Measurements from ENCODE around the gene SLC26A11. TPM values are rescaled to one million over a fixed set of nuclear protein-coding genes. Genes with fewer than 3 reads are reported as not detected.
"Not testable (repeated sequence)": the region's sequence is repeated elsewhere in the genome, so short reads cannot be mapped to it uniquely, and the experiment has no call there.

SLC26A11 gene
- total RNA-seq, 4 donors from 2014 or later: 11.3 to 13.8 (median 12.7) TPM

GRCh38 chr17:80198144-80198661 lies 22.0 kb upstream of the SLC26A11 start:
- no peaks in the 10 kb centered on the region for H3K4me1 ChIP-seq
- no peak for DNase-seq (ENCODE audit: extremely low spot score)
- no peak overlapping the region for H3K27ac ChIP-seq (replicated peaks in 1 of 4)
- H3K36me3 ChIP-seq: no peaks in the 10 kb centered on the region
- TF ChIP-seq POLR2A (IDR thresholded peaks at IDR 0.05; ENCODE audit: low read depth) (no peak), POLR2AphosphoS5 (IDR thresholded peaks at IDR 0.05) (no peak)
- TF ChIP-seq, protein P1, sequence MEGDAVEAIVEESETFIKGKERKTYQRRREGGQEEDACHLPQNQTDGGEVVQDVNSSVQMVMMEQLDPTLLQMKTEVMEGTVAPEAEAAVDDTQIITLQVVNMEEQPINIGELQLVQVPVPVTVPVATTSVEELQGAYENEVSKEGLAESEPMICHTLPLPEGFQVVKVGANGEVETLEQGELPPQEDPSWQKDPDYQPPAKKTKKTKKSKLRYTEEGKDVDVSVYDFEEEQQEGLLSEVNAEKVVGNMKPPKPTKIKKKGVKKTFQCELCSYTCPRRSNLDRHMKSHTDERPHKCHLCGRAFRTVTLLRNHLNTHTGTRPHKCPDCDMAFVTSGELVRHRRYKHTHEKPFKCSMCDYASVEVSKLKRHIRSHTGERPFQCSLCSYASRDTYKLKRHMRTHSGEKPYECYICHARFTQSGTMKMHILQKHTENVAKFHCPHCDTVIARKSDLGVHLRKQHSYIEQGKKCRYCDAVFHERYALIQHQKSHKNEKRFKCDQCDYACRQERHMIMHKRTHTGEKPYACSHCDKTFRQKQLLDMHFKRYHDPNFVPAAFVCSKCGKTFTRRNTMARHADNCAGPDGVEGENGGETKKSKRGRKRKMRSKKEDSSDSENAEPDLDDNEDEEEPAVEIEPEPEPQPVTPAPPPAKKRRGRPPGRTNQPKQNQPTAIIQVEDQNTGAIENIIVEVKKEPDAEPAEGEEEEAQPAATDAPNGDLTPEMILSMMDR (IDR thresholded peaks at IDR 0.05): no peak
- H3K4me3 ChIP-seq: no peak overlapping the region
- WGBS: 70% methylated on average over 24 of the region's 27 CpGs
- peaks cover 0 to 50% (median 2%) of the 10 kb centered on the region in 4 donors for H3K27me3 ChIP-seq
- intact Hi-C loops (cut with DNase I): no loop called here
- no peaks in the 10 kb centered on the region for H3K9me3 ChIP-seq

DNA sequence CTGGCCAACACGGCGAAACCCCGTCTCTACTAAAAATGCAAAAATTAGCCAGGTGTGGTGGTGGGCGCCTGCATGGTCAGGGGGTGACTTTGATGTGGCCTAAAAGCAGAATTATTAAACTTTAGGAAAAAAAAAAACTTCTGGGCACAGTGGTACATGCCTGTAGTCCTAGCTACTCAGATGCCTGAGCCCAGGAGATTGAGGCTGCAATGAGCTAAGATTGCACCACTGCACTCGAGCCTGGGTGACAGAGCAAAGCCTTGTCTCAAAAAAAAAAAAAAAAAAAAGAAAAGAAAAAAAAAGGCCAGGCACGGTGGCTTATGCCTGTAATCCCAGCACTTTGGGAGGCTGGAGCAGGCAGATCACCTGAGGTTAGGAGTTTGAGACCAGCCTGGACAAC lies 20.9 kb upstream of the SLC26A11 start:
- intact Hi-C loops (cut with DNase I); H3K27ac ChIP-seq (replicated peaks in 1 of 4); H3K9me3 ChIP-seq; H3K4me3 ChIP-seq; H3K4me1 ChIP-seq; DNase-seq (ENCODE audit: extremely low spot score); H3K36me3 ChIP-seq: not testable (repeated sequence)
- peaks cover 0 to 39% (median 2%) of the 10 kb centered on the region in 4 donors for H3K27me3 ChIP-seq
- 62% methylated on average over 6 of the region's 6 CpGs for WGBS

DNA sequence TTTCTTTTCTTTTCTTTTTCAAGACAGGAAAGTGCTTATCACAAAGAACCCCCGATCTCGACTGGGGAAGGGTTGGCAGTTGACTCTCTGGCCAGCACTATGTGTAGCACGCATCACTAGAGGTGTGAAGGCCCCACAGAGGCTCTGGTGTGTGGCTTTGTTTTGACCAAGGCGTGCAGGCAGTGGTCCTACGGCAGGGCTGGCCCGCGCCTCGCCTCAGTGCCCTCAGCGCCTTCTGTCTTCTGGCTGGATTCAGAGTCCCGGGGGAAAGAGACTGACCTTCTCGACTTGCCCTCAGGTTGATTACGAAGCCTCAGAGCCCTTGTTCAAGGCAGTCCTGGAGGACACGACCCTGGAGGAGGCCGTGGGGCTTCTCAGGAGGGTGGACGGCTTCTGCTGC lies 18.8 kb upstream of the SLC26A11 start:
- no peak for TF ChIP-seq EP300 (IDR thresholded peaks at IDR 0.05)
- TF ChIP-seq POLR2A (IDR thresholded peaks at IDR 0.05; ENCODE audit: low read depth): no peak
- no peak for TF ChIP-seq POLR2AphosphoS5 (IDR thresholded peaks at IDR 0.05)
- TF ChIP-seq, protein P1 (IDR thresholded peaks at IDR 0.05): no peak
- 95% methylated on average over 4 of the region's 15 CpGs for WGBS
- H3K4me1 ChIP-seq: no peaks in the 10 kb centered on the region
- no peaks in the 10 kb centered on the region for H3K9me3 ChIP-seq
- no peak overlapping the region for H3K4me3 ChIP-seq
- peaks cover 0 to 20% (median 0%) of the 10 kb centered on the region in 4 donors for H3K27me3 ChIP-seq
- no peak for DNase-seq (ENCODE audit: extremely low spot score)
- H3K27ac ChIP-seq (replicated peaks in 1 of 4): no peak overlapping the region
- H3K36me3 ChIP-seq: no peaks in the 10 kb centered on the region
- intact Hi-C loops (cut with DNase I): no loop called here

DNA sequence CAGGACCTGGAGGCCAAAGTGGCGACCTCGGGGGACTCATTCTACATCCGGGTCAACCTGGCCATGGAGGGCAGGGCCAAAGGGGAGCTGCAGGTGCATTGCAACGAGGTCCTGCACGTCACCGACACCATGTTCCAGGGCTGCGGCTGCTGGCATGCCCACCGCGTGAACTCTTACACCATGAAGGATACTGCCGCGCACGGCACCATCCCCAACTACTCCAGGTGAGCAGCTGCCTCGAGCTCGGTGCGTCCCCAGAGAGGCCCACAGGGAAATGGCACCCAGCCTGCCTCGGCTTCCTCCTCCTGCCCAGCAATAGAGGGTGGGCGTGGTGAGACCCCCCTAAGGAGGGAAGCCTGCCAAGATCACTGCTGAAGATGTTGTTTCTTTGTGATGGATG lies 18.0 kb upstream of the SLC26A11 start:
- WGBS: 92% methylated on average over 17 of the region's 17 CpGs
- TF ChIP-seq POLR2A (IDR thresholded peaks at IDR 0.05; ENCODE audit: low read depth) (no peak), EP300 (IDR thresholded peaks at IDR 0.05) (no peak), POLR2AphosphoS5 (IDR thresholded peaks at IDR 0.05) (no peak)
- TF ChIP-seq, protein P1 (IDR thresholded peaks at IDR 0.05): no peak
- Histone ChIP-seq H3K4me3 (no peak overlapping the region), H3K36me3 (no peaks in the 10 kb centered on the region), H3K4me1 (no peaks in the 10 kb centered on the region), H3K27ac (replicated peaks in 1 of 4) (no peak overlapping the region), H3K27me3 (peaks cover 0 to 13% (median 0%) of the 10 kb centered on the region in 4 donors), H3K9me3 (no peaks in the 10 kb centered on the region)
- no peak for DNase-seq (ENCODE audit: extremely low spot score)
- intact Hi-C loops (cut with DNase I): no loop called here

GRCh38 chr17:80203471-80203963 lies 16.7 kb upstream of the SLC26A11 start:
- TF ChIP-seq EP300 (IDR thresholded peaks at IDR 0.05) (no peak), POLR2A (IDR thresholded peaks at IDR 0.05; ENCODE audit: low read depth) (no peak), POLR2AphosphoS5 (IDR thresholded peaks at IDR 0.05) (no peak)
- TF ChIP-seq, protein P1 (IDR thresholded peaks at IDR 0.05): no peak
- peaks cover 0 to 8% (median 6%) of the 10 kb centered on the region in 4 donors for H3K36me3 ChIP-seq
- DNase-seq (ENCODE audit: extremely low spot score): no peak
- H3K27me3 ChIP-seq: peaks cover 0 to 4% (median 0%) of the 10 kb centered on the region in 4 donors
- no peaks in the 10 kb centered on the region for H3K4me1 ChIP-seq
- H3K9me3 ChIP-seq: no peaks in the 10 kb centered on the region
- WGBS: 67% methylated on average over 6 of the region's 11 CpGs
- intact Hi-C loops (cut with DNase I): no loop called here
- H3K27ac ChIP-seq (replicated peaks in 1 of 4): no peak overlapping the region
- H3K4me3 ChIP-seq: no peak overlapping the region

All from esophagus muscularis mucosa (tissue), 4 donors.